ENCODE results near the gene PHLDA1. TPM values are rescaled to one million over a fixed set of nuclear protein-coding genes. Genes with fewer than 3 reads are reported as not detected.

The PHLDA1 gene
- total and polyA plus RNA-seq, 2 of the 13 experiments (the other 11 are each of a cell fraction or from before 2014, with no cell fraction given): 33.8 to 41.0 TPM

DNA sequence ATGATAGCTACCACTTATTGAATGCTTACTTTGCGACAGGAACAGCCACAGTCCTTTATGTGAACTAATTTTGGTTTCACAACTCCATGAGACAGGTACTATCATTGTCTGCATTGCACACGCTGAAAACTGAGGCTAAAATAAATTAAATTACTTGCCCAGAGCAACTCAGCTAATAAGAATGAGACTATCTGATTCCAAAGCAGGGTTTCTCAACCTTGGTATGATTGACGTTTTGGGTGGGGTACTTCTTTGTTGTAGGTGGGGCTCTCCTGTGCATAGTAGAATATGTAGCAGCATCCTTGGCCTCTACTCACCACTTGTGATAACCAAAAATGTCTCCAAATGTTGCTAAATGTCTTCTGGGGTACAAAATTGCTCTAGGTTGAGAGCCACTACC, 9.1 kb downstream of the PHLDA1 start (continued):
- no peak for TF ChIP-seq HOMEZ (CRISPR knock-in tag; IDR thresholded peaks at IDR 0.05; ENCODE audit: low read depth)
- TF ChIP-seq ZNF251 (CRISPR knock-in tag; IDR thresholded peaks at IDR 0.05): no peak
- no peak for TF ChIP-seq REL (CRISPR knock-in tag; conservative IDR thresholded peaks at IDR 0.05)
- no peak for TF ChIP-seq ARID5B (CRISPR knock-in tag; IDR thresholded peaks at IDR 0.05)
- TF ChIP-seq ZNF253 (CRISPR knock-in tag; IDR thresholded peaks at IDR 0.05; ENCODE audit: borderline replicate concordance): no peak
- no peak for TF ChIP-seq MYNN (CRISPR knock-in tag; IDR thresholded peaks at IDR 0.05; ENCODE audit: low read depth)
- TF ChIP-seq ZNF263 (CRISPR knock-in tag; IDR thresholded peaks at IDR 0.05): no peak
- no peak for TF ChIP-seq EHMT2 (IDR thresholded peaks at IDR 0.05; ENCODE audit: borderline replicate concordance, low read depth, low read length)
